Right forelimb (tissue), 1 donor: ENCODE measurements around the gene PPM1A.

Experiments used
- DNase-seq: peaks from one replicate; pipeline ENCODE4 v3.0.0-alpha.2; 2018

PPM1A gene

GRCh38 chr14:60229614-60230013 is 19.4 kb upstream of the PPM1A start:
- no peak for DNase-seq

- DNase-seq: no peak
Measured at GRCh38 chr14:60232185-60232584, 16.8 kb upstream of the PPM1A start.

GRCh38 chr14:60233251-60233650 is 15.8 kb upstream of the PPM1A start:
- no peak for DNase-seq

GRCh38 chr14:60233891-60234290 is 15.1 kb upstream of the PPM1A start:
- no peak for DNase-seq

GRCh38 chr14:60235440-60235839 is 13.6 kb upstream of the PPM1A start:
- DNase-seq: no peak

GRCh38 chr14:60238955-60239354 is 10.1 kb upstream of the PPM1A start:
- no peak for DNase-seq

GRCh38 chr14:60240139-60240856 is 8.7 kb upstream of the PPM1A start:
- DNase-seq: no peak

- no peak for DNase-seq
Measured at GRCh38 chr14:60241091-60241490, 7.9 kb upstream of the PPM1A start.

- DNase-seq: no peak
Measured at GRCh38 chr14:60242429-60242828, 6.6 kb upstream of the PPM1A start.

- DNase-seq: no peak
Measured at GRCh38 chr14:60245380-60246177, 3.4 kb upstream of the PPM1A start.

GRCh38 chr14:60247994-60248696 is 876 bp upstream of the PPM1A start:
- DNase-seq: peak; percentile 89

- peak; percentile 87 for DNase-seq
Measured at GRCh38 chr14:60249321-60250256, 568 bp downstream of the PPM1A start.

- no peak for DNase-seq
Measured at GRCh38 chr14:60250257-60251035, 1.4 kb downstream of the PPM1A start.

- no peak for DNase-seq
Measured at GRCh38 chr14:60251877-60252276, 2.9 kb downstream of the PPM1A start.

- no peak for DNase-seq
Measured at GRCh38 chr14:60252630-60253029, 3.6 kb downstream of the PPM1A start.

GRCh38 chr14:60253649-60254048 is 4.6 kb downstream of the PPM1A start:
- DNase-seq: no peak

- DNase-seq: no peak
Measured at GRCh38 chr14:60254176-60254575, 5.2 kb downstream of the PPM1A start.

GRCh38 chr14:60257865-60258264 is 8.8 kb downstream of the PPM1A start:
- DNase-seq: no peak

GRCh38 chr14:60265163-60265562 is 16.1 kb downstream of the PPM1A start:
- DNase-seq: no peak

GRCh38 chr14:60266021-60266937 is 17.3 kb downstream of the PPM1A start:
- DNase-seq: no peak

- no peak for DNase-seq
Measured at GRCh38 chr14:60272177-60272576, 23.2 kb downstream of the PPM1A start.
